Esophagus squamous epithelium (tissue), 5 donors: ENCODE measurements around the gene ZFP92. TPM values are rescaled to one million over a fixed set of nuclear protein-coding genes. Genes with fewer than 3 reads are reported as not detected.

ENCODE experiments used
- DNase-seq: peaks from one replicate; lab custom pipeline; 2025; lab: John Stamatoyannopoulos, UW
- H3K27ac ChIP-seq, 4 donors: fragments of 200-600 bp; sonication (generic); one replicate each; pipeline ENCODE4 v1.5.1; 2016 to 2019; ENCODE audit warnings: mild to moderate bottlenecking in 1 of 4
- H3K27me3 ChIP-seq, 4 donors: fragments of 200-600 bp; sonication (generic); 1 replicate in 3 of 4; 2 replicates in 1 of 4; pipeline versions ENCODE4 v1.5.1 to v1.6.0; 2017 to 2021; ENCODE audit warnings: antibody characterized with exemption in 1 of 4
- H3K36me3 ChIP-seq, 3 donors: fragments of 200-600 bp; sonication (generic); one replicate each; pipeline ENCODE4 v1.5.1; 2016 to 2019
- H3K4me1 ChIP-seq, 3 donors: fragments of 200-600 bp; sonication (generic); one replicate each; pipeline ENCODE4 v1.5.1; 2017 to 2019
- H3K4me3 ChIP-seq, 4 donors: fragments of 200-600 bp; sonication (generic); 1 replicate in 3 of 4; 2 replicates in 1 of 4; pipeline ENCODE4 v1.5.1; 2016 to 2019; ENCODE audit warnings: mild to moderate bottlenecking in 2 of 4, moderate library complexity in 1 of 4
- H3K9me3 ChIP-seq, 3 donors: fragments of 200-600 bp; sonication (generic); one replicate each; pipeline ENCODE4 v1.5.1; 2016 to 2019
- POLR2A ChIP-seq, 4 donors: fragments of 450-650 bp; IDR thresholded peaks; one replicate each; pipeline ENCODE4 v1.6.1; 2017; ENCODE audit warnings: antibody characterized with exemption in 4 of 4, mild to moderate bottlenecking in 4 of 4, moderate library complexity in 3 of 4
- WGBS, 2 donors: methylation state at CpG; one replicate each; pipeline ENCODE4 v1.1.5; 2018; 5-methylcytosine and 5-hydroxymethylcytosine counted together
- intact Hi-C: fragments of 100-400 bp; cut with DNase I; formaldehyde crosslinking; loops from one replicate; pipeline ENCODE4 v1.15.0; 2022
- total RNA-seq, 4 donors: library from RNA; depleted of rRNA; stranded (reverse); fragments of >200 nt; gene quantifications; one replicate each; pipeline ENCODE4 v1.1.0, GENCODE V29; 2016
- TF ChIP-seq, protein P1 (sequence below), 6 experiments: fragments of 450-650 bp in 4 of 6; fragments of 200-600 bp in 2 of 6; sonication (generic) in 2 of 6; IDR thresholded peaks; one replicate each; pipeline ENCODE4 v1.5.1; 2016 to 2019; ENCODE audit warnings: antibody characterized with exemption in 6 of 6, mild to moderate bottlenecking in 4 of 6, moderate library complexity in 4 of 6
- donor health status: DM: yes; HTN: yes; CAD: no.

Gene ZFP92
- total RNA-seq, 4 donors from 2014 or later: 0.11 to 0.97 (median 0.37) TPM

GRCh38 chrX:153449368-153450113 is 38.3 kb downstream of the ZFP92 start:
- no peaks in the 10 kb centered on the region for H3K27me3 ChIP-seq
- TF ChIP-seq, protein P1, sequence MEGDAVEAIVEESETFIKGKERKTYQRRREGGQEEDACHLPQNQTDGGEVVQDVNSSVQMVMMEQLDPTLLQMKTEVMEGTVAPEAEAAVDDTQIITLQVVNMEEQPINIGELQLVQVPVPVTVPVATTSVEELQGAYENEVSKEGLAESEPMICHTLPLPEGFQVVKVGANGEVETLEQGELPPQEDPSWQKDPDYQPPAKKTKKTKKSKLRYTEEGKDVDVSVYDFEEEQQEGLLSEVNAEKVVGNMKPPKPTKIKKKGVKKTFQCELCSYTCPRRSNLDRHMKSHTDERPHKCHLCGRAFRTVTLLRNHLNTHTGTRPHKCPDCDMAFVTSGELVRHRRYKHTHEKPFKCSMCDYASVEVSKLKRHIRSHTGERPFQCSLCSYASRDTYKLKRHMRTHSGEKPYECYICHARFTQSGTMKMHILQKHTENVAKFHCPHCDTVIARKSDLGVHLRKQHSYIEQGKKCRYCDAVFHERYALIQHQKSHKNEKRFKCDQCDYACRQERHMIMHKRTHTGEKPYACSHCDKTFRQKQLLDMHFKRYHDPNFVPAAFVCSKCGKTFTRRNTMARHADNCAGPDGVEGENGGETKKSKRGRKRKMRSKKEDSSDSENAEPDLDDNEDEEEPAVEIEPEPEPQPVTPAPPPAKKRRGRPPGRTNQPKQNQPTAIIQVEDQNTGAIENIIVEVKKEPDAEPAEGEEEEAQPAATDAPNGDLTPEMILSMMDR (IDR thresholded peaks at IDR 0.05): no peak
- TF ChIP-seq POLR2A (IDR thresholded peaks at IDR 0.05): no peak
- no peaks in the 10 kb centered on the region for H3K9me3 ChIP-seq
- no peak overlapping the region for H3K4me3 ChIP-seq
- no peak for DNase-seq
- intact Hi-C loops: no loop called here
- WGBS, 2 donors: 73 to 82% methylated on average over 4 to 12 of the region's 15 CpGs
- H3K27ac ChIP-seq: no peak overlapping the region
- no peaks in the 10 kb centered on the region for H3K4me1 ChIP-seq
- peaks cover 0 to 35% (median 0%) of the 10 kb centered on the region in 3 donors for H3K36me3 ChIP-seq

- no peak for TF ChIP-seq POLR2A (IDR thresholded peaks at IDR 0.05)
- TF ChIP-seq, protein P1 (IDR thresholded peaks at IDR 0.05): no peak
- intact Hi-C loops: no loop called here
- Histone ChIP-seq H3K36me3 (peaks cover 0 to 43% (median 0%) of the 10 kb centered on the region in 3 donors), H3K4me3 (no peak overlapping the region), H3K9me3 (no peaks in the 10 kb centered on the region), H3K27me3 (no peaks in the 10 kb centered on the region), H3K27ac (no peak overlapping the region), H3K4me1 (no peaks in the 10 kb centered on the region)
- WGBS, 2 donors: 80 to 100% methylated on average over 3 to 22 of the region's 26 CpGs
- no peak for DNase-seq
Observed at GRCh38 chrX:153450114-153450948, 39.1 kb downstream of the ZFP92 start.

DNA sequence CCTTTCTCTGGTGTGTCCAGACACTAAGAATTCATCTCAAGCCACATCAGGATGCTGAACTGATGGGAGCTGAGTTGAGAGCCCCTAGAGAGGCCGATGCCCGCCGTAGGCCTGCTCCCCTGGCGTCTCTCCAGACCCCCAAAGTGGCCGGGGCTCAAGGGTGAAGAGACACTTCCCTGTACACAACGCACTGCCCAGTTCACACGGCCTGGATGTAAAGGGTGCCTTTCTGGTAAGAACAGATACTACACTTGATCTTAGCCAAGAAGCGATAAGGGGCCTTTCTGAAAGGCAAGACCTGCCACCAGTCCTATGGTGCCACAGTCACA is 39.6 kb downstream of the ZFP92 start:
- intact Hi-C loops: no loop called here
- TF ChIP-seq POLR2A (IDR thresholded peaks at IDR 0.05): no peak
- TF ChIP-seq, protein P1 (IDR thresholded peaks at IDR 0.05): no peak
- Histone ChIP-seq H3K27ac (no peak overlapping the region), H3K36me3 (peaks cover 0 to 49% (median 0%) of the 10 kb centered on the region in 3 donors), H3K4me1 (peaks cover 0 to 1% (median 0%) of the 10 kb centered on the region in 3 donors), H3K9me3 (no peaks in the 10 kb centered on the region), H3K4me3 (no peak overlapping the region), H3K27me3 (no peaks in the 10 kb centered on the region)
- WGBS, 2 donors: 89 to 100% methylated on average over 1 to 6 of the region's 8 CpGs
- DNase-seq: no peak

DNA sequence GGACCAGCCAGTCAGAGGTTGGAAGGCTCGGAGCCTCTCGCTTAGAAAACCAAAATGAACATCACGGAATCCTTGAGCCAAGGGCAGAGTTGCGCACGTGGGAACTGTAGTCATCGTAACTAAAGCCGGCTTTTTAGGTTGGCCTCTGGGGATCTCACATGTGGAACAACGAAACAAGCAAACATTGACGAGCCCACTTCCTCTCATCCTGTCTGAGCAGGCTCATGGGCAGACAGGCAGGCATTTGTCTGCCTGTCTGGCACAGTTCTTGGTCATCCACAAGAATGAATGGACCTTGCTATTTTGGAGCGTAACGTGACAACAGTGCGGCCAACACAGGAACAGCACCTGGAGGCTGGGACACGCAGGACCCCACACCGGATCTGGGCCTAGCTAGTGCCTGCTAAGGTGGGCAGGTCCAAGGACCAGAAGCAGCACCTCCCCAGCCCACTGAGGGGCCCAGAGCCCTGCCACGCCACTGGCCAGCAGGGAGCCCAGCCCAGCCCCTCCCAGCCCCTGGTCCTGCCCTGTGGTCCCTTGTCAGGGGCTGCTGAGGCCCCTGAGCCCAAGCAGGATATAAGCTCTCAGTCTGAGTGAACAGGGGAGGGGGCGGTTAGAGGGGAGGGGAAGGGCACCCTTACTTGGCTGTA is 43.8 kb downstream of the ZFP92 start:
- TF ChIP-seq, protein P1 (IDR thresholded peaks at IDR 0.05): no peak
- no peak for TF ChIP-seq POLR2A (IDR thresholded peaks at IDR 0.05)
- no peak for DNase-seq
- H3K27ac ChIP-seq: no peak overlapping the region
- H3K4me3 ChIP-seq: no peak overlapping the region
- intact Hi-C loops: no loop called here
- WGBS, 2 donors: 82% methylated on average over 10 of the region's 16 CpGs; no CpG with 5 or more reads in 1 of the 2 donors
- peaks cover 0 to 38% (median 0%) of the 10 kb centered on the region in 3 donors for H3K36me3 ChIP-seq
- H3K27me3 ChIP-seq: no peaks in the 10 kb centered on the region
- no peaks in the 10 kb centered on the region for H3K9me3 ChIP-seq
- H3K4me1 ChIP-seq: peaks cover 0 to 10% (median 0%) of the 10 kb centered on the region in 3 donors
